Renal cortex interstitium (tissue), 11 donors: ENCODE results near the gene ARAP3. TPM values are rescaled to one million over a fixed set of nuclear protein-coding genes. Genes with fewer than 3 reads are reported as not detected.
A peak's percentile ranks its signal among the peaks of the same experiment; 100 is the strongest.

Source experiments
- DNase-seq, 11 donors: peaks; one replicate each; pipeline ENCODE4 v3.0.0-alpha.2; 2013; ENCODE audit warnings: low read depth in 9 of 11, low spot score in 4 of 11; ENCODE audit errors: extremely low read depth in 1 of 11
- polyA plus RNA-seq, 3 donors: library from polyadenylated mRNA; unstranded; fragments of 120-200 nt; gene quantifications; one replicate each; pipeline ENCODE4 v1.2.1, GENCODE V29; 2013; ENCODE audit not compliant: insufficient read length in 3 of 3

Gene ARAP3
- polyA plus RNA-seq, 3 donors = 18.6 to 23.4 (median 21.5) TPM

DNA sequence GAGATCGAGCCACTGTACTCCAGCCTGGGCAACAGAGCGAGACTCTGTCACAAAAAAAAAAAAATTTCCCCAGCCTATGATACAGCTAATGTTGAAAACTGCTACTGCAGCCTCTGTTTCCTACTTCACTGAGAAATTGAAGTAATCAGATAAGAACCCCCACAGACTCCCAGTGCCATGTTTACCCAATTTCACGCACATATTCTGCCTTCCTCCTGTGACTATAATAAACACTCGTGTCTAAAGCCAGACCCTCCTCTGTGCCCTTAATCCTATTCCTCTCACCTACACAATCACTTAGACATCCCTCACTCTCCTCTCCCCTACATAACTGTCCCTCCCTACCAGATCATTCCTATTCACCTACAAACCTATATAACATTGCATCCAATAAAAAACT, 6.4 kb downstream of the ARAP3 start:
- no peak for DNase-seq

GRCh38 chr5:141674747-141675146, 7.3 kb downstream of the ARAP3 start:
- no peak for DNase-seq

DNA sequence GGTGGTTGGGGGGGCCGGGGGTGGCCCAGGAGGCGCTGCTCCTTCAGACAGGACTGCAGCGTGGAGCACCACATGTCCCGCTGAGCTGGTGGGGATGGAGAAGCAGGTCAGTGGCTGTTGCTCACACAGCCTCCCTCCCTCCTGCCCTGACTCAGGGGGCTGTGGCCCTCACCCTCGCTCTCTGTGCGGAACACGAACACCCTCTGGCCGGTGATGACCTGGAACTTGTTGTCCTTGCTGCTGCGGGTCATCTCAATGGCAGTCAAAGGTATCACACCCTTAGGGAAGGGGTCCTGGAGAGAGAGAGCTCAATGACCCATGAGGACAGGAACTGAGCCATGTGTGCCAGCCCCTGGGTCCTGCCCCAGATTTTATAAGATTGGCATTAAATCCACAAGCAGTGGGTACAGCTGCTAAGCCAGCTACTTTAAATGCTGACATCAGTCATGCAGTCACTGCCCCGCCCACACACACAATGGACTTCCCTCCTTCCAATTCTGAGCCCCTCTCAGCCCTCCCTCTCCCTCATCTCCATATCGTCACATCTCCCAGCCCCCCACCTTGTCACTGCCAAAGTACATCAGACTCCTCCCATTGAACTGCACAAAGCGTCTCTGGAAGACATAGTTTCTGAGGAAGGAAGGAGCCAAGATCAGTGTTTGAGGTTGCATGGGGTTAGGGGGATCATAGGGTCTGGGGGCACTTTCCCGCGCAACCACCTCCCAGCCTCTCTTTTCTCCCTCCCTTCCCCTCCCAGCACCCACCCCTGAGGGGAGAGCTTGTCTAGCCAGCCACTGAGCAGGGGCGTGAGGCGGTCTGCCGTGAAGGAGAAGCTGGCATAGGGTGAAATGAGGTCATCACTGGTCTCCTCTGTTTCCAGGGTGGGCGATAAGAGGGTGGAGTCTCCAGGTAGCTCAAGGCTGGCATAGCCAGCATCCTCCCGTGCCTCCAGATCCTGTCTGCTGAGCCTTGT, 8.9 kb downstream of the ARAP3 start:
- no peak for DNase-seq

- DNase-seq = no peak
Measured at GRCh38 chr5:141672071-141672840, 9.8 kb downstream of the ARAP3 start.

DNA sequence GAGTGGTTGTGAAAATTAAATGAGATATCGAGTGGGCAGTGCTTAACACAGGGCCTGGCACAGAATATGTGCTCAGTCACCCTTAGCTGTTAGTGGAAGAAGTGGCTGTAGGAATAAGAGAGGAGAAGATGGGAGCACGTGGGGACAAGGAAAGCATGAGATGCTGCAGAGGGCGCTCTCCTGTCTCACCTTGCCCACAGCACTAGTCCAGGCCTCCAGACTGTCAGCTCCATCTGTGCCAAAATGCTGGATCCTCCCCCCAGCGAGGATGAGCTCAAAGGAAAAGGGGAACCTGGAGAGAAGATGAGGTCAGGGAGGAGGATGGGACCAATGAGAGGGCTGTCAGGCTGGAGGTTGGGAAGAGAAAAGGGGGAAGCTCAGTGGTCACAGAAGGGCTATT, 12.5 kb downstream of the ARAP3 start:
- no peak for DNase-seq

DNA sequence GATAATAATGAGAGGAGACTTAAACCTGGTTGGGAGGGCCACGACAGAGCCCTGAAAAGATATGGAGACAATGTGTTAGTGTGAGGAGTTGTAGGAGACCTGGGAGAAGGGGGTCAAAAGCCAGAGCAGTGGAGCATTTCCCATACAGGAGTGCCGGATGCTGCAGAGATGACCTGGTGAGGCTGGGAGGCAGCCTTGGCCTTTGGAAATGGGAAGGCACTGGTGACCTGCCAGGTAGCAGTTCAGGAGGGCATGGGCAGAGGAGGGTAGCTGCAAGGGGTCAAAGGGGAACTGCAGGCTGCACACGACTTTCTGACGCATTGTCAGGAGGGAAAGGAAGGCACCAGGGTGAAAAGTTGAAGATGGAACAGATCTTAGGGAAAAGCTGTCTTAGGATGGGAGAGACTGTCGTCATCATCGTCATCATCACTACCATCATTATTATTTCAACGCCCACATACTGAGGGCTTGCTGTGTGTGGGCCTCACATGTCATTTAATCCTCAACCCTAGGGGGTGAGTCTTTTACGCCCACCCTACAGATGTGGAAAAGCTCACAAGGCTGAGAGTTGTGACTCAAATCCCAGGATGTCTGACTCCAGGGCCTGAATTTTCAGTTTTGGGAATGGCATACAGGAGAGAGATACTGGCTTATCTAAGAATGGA, 13.3 kb downstream of the ARAP3 start:
- no peak for DNase-seq

GRCh38 chr5:141665995-141666940, 15.8 kb downstream of the ARAP3 start:
- DNase-seq = no peak

GRCh38 chr5:141664733-141665461, 17.1 kb downstream of the ARAP3 start:
- DNase-seq = peak in 4 of 11 donors; percentile 50 to 75 (median 64)

DNA sequence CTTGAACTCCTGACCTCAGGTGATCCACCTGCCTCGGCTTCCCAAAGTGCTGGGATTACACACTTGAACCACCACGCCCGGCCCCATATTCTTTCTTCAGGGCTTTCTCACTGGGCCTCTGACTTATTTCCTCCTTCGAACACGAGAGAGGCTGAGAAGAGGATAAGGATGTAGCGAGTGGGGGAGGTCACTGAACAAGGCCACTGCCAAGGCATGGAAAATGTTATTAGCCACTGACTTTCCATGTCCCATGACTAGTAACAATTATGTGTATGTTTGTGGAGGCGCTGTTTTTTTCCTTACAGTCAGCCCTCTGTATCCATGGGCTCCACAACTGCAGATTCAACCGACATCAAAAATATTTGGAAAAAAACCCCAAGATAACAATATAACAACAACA, 18.5 kb downstream of the ARAP3 start:
- DNase-seq = no peak

DNA sequence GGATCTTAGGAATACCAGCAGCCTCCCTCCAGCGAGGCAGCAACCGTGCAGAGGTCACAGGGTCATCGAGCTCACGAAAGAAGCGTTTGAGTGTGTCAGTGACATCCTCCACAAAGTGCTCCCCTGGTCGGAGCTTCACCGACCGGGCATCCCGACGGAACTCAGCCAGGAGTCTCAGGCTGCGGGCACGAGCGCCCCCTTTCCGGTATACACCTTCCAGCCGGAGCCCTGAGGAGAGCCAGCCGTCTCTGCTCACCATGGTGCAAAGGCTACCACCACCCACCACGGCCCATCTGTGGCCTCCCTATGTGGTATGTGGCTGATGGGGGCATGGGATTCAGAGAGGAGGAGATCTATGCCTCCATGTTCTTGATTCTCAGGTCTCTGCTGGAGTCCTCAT, 20.0 kb downstream of the ARAP3 start:
- DNase-seq = no peak

GRCh38 chr5:141657937-141658545, 24.0 kb downstream of the ARAP3 start:
- DNase-seq = no peak

DNA sequence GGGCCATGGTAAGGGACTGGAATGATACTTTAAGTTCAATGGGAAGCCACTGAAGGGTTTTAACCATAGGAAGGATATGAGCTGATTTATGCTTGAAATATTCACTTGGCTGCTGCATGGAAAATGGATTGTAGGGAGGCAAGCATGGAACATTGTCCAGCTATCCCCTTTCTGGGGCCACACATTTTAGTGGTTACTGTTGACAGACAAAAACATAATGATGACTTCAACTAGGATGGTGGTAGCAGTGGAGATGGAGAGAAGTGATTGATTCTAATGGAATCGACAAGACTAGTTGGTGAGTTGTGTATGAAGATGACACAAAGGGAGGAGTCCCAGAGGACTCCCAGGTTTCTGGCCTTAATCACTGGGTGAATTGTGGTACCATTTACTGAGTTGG, 24.6 kb downstream of the ARAP3 start:
- no peak for DNase-seq

DNA sequence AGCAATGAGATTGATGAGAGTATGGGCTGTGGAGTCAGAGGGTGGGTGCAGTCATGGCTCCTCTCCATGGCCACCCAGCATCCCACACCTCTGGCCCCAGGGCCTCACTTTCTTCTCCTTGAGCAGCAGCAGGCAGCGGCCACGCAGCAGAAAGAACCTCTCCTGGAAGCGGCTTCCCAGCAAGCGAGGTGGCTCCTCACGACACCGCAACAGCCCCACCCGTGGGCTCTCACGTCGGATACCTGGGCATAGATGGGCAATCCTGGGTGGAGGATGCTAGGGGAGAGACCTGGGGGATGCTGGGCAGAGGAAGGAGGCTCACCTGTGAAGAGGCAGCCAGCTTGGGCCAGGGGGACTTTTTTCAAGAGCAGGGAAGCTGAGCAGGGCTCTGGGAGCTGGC, 25.6 kb downstream of the ARAP3 start:
- DNase-seq = no peak

DNA sequence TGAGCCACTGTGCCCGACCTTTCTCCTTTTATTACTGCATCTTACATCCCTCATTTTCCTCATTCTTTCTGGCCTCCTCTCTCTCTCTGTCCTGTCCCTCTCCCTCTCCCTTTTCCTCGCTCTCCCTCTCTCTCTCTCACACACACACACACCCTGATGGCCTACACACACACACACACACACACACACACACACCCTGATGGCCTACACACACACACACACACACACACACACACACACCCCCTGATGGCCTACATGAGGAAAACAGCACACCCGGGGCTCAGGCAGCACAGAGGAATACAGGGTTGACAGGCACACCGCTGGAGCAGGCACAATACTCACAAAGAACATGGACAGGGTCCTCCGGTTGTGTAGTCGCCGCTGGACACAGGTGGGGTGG, 27.0 kb downstream of the ARAP3 start:
- no peak for DNase-seq

GRCh38 chr5:141654298-141654697, 27.7 kb downstream of the ARAP3 start:
- DNase-seq = no peak

- DNase-seq = no peak
Measured at GRCh38 chr5:141651728-141652105, 30.3 kb downstream of the ARAP3 start.

DNA sequence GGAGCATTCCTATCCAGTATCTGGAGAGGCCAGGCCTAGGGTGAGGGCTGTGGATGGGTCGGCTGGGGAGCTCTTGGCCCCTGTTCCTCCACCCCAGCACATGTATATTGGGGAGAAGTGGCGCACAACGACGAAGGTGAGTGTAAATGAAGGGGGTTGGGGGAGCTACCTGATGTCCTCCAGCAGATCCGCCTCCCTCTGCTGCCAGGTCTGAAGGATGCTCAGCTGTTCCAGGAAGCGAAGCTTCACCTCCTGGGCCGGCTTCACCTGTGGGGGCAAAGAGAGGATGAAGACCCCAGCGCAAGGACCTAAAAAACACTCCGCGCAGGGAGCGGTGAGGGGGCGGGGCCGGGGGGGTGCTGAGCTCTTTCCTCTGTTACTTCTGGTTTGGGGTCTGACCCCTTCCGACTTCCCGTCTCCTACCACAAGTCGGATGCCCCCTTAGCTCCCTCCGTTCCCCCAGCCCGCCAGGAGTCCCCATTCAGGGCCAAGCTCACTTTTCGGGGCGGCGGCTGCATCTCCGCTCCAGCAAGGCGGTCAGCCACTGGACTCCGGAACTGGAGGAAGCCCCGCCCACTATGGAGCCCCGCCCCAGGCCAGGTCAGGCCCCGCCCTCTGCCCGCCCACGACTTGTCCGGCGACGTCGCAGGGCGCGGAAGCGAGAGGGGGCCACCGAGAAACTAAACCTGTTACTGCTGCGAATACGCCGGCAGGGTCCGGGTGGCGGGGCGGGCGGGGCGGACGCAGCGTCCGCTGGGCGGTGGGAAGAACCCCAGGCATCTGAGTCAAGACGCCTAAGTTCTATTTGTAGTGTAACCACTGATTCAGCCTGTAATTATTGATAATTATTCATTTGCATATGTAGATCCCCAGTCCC, 30.9 kb downstream of the ARAP3 start, which contains the start of gene FCHSD1:
Gene FCHSD1 (minus strand): TSS at position 568 of the 877 bp plus-strand sequence. CDS start 50 bp downstream, at position 518.
- peak in 7 of 11 donors; percentile 61 to 74 (median 68) for DNase-seq
